Thyroid gland (tissue), 4 donors: ENCODE measurements around the gene LDB3. TPM values are rescaled to one million over a fixed set of nuclear protein-coding genes. Genes with fewer than 3 reads are reported as not detected.

Source experiments
- DNase-seq, 2 donors: peaks; one replicate each; pipeline ENCODE4 v3.0.0-alpha.2; 2019
- H3K27ac ChIP-seq, 3 donors: fragments of 200-600 bp; sonication (generic); 1 replicate in 2 of 3; 2 replicates in 1 of 3; pipeline ENCODE4 v1.5.1; 2016 to 2019; ENCODE audit warnings: mild to moderate bottlenecking in 1 of 3, moderate library complexity in 1 of 3
- H3K27me3 ChIP-seq: fragments of 200-600 bp; sonication (generic); one replicate; pipeline ENCODE4 v1.5.1; 2019
- H3K36me3 ChIP-seq, 2 donors: fragments of 200-600 bp; sonication (generic); one replicate each; pipeline ENCODE4 v1.5.1; 2016 to 2019
- H3K4me1 ChIP-seq, 2 donors: fragments of 200-600 bp; sonication (generic); one replicate each; pipeline ENCODE4 v1.5.1; 2017 to 2019
- H3K4me3 ChIP-seq, 3 donors: fragments of 200-600 bp; sonication (generic); replicated peaks in 1 of 3; 1 replicate in 2 of 3; 2 replicates in 1 of 3; pipeline ENCODE4 v1.5.1; 2016; ENCODE audit warnings: mild to moderate bottlenecking in 1 of 3
- H3K9me3 ChIP-seq: fragments of 200-600 bp; sonication (generic); one replicate; pipeline ENCODE4 v1.5.1; 2017
- CTCF ChIP-seq, 6 experiments: fragments of 200-600 bp in 3 of 6; fragments of 450-650 bp in 3 of 6; sonication (generic) in 3 of 6; IDR thresholded peaks; one replicate each; pipeline ENCODE4 v1.5.1; 2016 to 2019; ENCODE audit warnings: antibody characterized with exemption in 6 of 6, mild to moderate bottlenecking in 2 of 6, inconsistent platforms in 1 of 6, moderate library complexity in 1 of 6
- POLR2A ChIP-seq, 2 donors: fragments of 450-650 bp; IDR thresholded peaks; one replicate each; pipeline ENCODE4 v1.6.1; 2017; ENCODE audit warnings: antibody characterized with exemption in 2 of 2, mild to moderate bottlenecking in 2 of 2, moderate library complexity in 1 of 2
- WGBS, 2 donors: methylation state at CpG; one replicate each; pipeline ENCODE4 v1.1.5; 2017; 5-methylcytosine and 5-hydroxymethylcytosine counted together
- intact Hi-C: fragments of 100-400 bp; cut with DNase I; formaldehyde crosslinking; loops from one replicate; pipeline ENCODE4 v1.15.1; 2023
- total RNA-seq, 4 donors: library from RNA; depleted of rRNA; stranded (reverse); fragments of >200 nt; gene quantifications; one replicate each; pipeline ENCODE4 v1.2.3, GENCODE V29; 2016

LDB3 gene
- total RNA-seq, 4 donors from 2014 or later = 1.5 to 5.5 (median 1.9) TPM

DNA sequence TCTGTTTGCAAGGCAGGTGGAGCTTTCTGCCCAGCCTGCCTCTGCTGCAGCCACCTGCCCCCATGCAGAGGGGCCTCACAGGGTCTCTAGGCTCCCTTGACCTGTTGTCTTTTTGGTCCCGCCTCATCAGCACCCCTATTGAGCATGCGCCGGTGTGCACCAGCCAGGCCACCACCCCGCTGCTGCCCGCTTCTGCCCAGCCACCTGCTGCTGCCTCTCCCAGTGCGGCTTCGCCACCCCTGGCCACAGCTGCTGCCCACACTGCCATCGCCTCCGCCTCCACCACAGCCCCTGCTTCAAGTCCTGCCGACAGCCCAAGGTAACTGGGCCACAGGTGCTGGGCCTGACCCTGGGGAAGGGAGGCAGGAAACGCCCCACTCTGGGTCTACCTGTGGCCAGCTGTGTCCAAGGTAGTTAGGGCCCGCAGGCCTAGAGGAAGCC, 38.1 kb downstream of the LDB3 start:
- Histone ChIP-seq H3K36me3 (no peaks in the 10 kb centered on the region), H3K27ac (no peak overlapping the region), H3K9me3 (no peaks in the 10 kb centered on the region), H3K27me3 (no peaks in the 10 kb centered on the region), H3K4me3 (no peak overlapping the region), H3K4me1 (peaks cover 17 to 30% of the 10 kb centered on the region in 2 donors)
- WGBS, 2 donors = 98 to 100% methylated on average over 8 to 12 of the region's 12 CpGs
- intact Hi-C loops = loop anchor here (5.0 kb wide), 1 partner anchor 191 kb away; no protein-coding TSS in a partner anchor
- no peak for DNase-seq
- no peak for TF ChIP-seq POLR2A (IDR thresholded peaks at IDR 0.05)
- no peak for TF ChIP-seq CTCF (IDR thresholded peaks at IDR 0.05)

DNA sequence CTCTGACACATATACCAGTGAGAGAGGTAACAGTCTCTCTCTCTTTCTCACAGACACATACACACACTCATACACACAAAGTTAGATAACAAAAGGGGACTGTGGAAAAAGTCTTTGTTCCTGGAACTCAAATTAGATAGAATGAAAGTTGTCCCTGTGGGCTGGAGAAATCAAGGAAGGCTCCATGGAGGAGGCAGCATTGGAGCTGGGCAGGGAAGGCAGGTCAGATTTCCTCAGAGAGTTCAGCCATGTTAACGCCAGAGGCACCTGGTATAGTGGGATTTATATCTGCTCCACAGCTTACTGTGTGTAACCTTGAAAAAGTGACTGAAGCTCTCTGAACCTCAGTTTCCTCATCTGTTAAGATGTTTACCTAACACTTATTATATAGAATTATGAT, 38.7 kb downstream of the LDB3 start:
- no peak overlapping the region for H3K27ac ChIP-seq
- H3K4me1 ChIP-seq = peaks cover 17 to 31% of the 10 kb centered on the region in 2 donors
- no peaks in the 10 kb centered on the region for H3K27me3 ChIP-seq
- TF ChIP-seq CTCF (IDR thresholded peaks at IDR 0.05) (no peak), POLR2A (IDR thresholded peaks at IDR 0.05) (no peak)
- no peak overlapping the region for H3K4me3 ChIP-seq
- no peaks in the 10 kb centered on the region for H3K9me3 ChIP-seq
- no peaks in the 10 kb centered on the region for H3K36me3 ChIP-seq
- WGBS, 2 donors = 96 to 100% methylated on average over 1 of the region's 1 CpG
- intact Hi-C loops = loop anchor here (5.0 kb wide), 1 partner anchor 190 kb away; no protein-coding TSS in a partner anchor
- no peak for DNase-seq

GRCh38 chr10:86707505-86707904, 39.2 kb downstream of the LDB3 start:
- no peak overlapping the region for H3K4me3 ChIP-seq
- intact Hi-C loops = loop anchor here (5.0 kb wide), 1 partner anchor 190 kb away; no protein-coding TSS in a partner anchor

GRCh38 chr10:86708068-86708782, 39.9 kb downstream of the LDB3 start:
- DNase-seq = no peak
- no peaks in the 10 kb centered on the region for H3K36me3 ChIP-seq
- H3K27ac ChIP-seq = peak overlapping the region; percentile 63 to 98 (median 95)
- no peak overlapping the region for H3K4me3 ChIP-seq
- no peaks in the 10 kb centered on the region for H3K27me3 ChIP-seq
- peaks cover 17 to 38% of the 10 kb centered on the region in 2 donors for H3K4me1 ChIP-seq
- intact Hi-C loops = loop anchor here (5.0 kb wide), 1 partner anchor 189 kb away; no protein-coding TSS in a partner anchor
- 90 to 92% methylated on average over 3 to 7 of the region's 8 CpGs for WGBS, 2 donors
- TF ChIP-seq POLR2A (IDR thresholded peaks at IDR 0.05) (no peak), CTCF (IDR thresholded peaks at IDR 0.05) (no peak)
- no peaks in the 10 kb centered on the region for H3K9me3 ChIP-seq

More at GRCh38 chr10:86707505-86707904, 39.2 kb downstream of the LDB3 start:
- no peak for TF ChIP-seq POLR2A (IDR thresholded peaks at IDR 0.05)
- TF ChIP-seq CTCF (IDR thresholded peaks at IDR 0.05) = no peak
- no peak for DNase-seq
- H3K27ac ChIP-seq = peak overlapping the region in 1 of 3 donors; percentile 95
- H3K4me1 ChIP-seq = peaks cover 17 to 36% of the 10 kb centered on the region in 2 donors
- H3K36me3 ChIP-seq = no peaks in the 10 kb centered on the region
- WGBS, 2 donors = 67 to 83% methylated on average over 2 to 4 of the region's 4 CpGs
- no peaks in the 10 kb centered on the region for H3K27me3 ChIP-seq
- no peaks in the 10 kb centered on the region for H3K9me3 ChIP-seq

- Histone ChIP-seq H3K36me3 (no peaks in the 10 kb centered on the region), H3K4me3 (no peak overlapping the region), H3K9me3 (no peaks in the 10 kb centered on the region), H3K27ac (peak overlapping the region; percentile 63 to 98 (median 95)), H3K27me3 (no peaks in the 10 kb centered on the region), H3K4me1 (peaks cover 17 to 38% of the 10 kb centered on the region in 2 donors)
- peak; percentile 64 for DNase-seq
- intact Hi-C loops = loop anchor here (5.0 kb wide), 1 partner anchor 188 kb away; no protein-coding TSS in a partner anchor
- 22 to 34% methylated on average over 5 of the region's 5 CpGs for WGBS, 2 donors
- TF ChIP-seq POLR2A (IDR thresholded peaks at IDR 0.05) = peak in 1 of 2 donors; percentile 17
- TF ChIP-seq CTCF (IDR thresholded peaks at IDR 0.05) = no peak
Observed at GRCh38 chr10:86708783-86709380, 40.6 kb downstream of the LDB3 start.
